UCSD-AML1 (cell line): ENCODE results near the gene SLC7A14.

Experiments used
- DNase-seq: peaks from one replicate; lab custom pipeline; 2025; ENCODE audit not compliant: unreplicated experiment; lab: John Stamatoyannopoulos, UW

SLC7A14 gene

DNA sequence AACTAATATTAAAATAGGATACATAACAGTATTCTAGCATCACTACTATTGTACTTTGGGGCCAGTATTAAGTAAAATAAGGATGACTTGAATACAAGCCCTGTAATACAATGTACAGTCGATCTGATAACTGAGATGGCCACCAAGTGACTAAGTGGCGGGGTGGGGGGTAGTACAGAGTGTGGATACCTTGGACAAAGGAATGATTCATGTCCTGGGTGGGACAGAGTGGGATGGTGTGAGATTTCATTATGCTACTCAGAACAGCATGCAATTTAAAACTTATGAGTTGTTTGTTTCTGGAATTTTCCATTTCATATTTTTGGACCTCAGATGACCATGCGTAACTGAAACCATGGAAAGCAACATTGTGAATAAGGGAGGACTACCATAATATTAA is 46.0 kb downstream of the SLC7A14 start:
- no peak for DNase-seq

DNA sequence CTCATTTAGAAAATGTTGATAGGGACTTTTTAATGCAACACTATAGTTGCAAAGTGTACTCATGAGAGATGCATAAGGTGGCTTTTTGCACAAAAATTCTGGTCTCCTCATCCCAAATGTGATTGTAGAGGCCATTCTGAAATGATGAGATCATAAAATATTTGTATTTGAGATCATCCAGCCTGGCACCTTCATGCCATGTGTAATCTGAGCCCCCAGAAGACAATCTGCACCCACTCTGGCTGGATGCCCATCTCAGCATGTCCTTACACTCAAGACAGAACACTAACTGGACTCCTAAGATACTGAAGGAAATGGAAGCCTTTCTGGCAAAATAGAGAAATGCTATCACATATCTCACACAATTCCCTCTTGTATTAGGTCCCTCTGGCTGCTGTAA is 49.2 kb downstream of the SLC7A14 start:
- no peak for DNase-seq

DNA sequence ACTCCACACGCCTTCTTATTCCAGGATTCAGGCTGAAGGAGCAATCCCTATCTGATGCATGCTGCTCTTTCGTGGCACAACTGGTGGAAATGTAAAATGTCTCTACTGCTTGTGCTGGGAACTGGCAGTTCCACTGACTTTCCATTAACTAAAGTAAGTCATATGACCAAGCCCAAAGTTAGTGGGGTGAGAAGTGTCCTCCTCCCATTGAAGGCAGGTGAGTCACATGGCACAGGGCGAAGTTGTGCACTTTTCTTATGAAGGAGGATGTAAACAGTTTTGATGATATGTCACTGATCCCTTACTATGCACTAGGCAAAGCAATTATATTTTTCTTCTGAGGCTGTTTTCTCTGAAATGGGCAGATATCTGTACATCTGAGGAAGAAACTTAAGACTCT is 51.6 kb downstream of the SLC7A14 start:
- DNase-seq: no peak

DNA sequence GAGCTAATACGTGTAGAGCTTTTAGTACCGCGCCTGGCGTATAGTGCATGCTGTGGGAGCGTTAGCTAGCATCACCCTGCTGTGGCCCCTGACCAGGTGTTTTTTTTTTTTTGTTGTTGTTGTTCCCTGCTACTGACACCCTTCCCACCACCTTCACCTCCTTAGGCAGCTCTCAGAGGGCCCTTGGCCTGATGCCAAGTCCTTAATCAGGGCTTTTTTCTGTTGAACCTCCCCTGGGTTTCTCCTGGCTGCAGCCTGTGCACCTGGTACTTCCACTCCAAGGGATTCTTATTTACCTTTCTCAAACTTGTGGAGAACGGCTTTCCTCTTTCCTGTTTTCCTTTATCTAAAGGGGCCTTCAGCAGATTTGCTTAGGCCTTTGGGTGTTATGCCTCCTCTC is 53.3 kb downstream of the SLC7A14 start:
- no peak for DNase-seq

DNA sequence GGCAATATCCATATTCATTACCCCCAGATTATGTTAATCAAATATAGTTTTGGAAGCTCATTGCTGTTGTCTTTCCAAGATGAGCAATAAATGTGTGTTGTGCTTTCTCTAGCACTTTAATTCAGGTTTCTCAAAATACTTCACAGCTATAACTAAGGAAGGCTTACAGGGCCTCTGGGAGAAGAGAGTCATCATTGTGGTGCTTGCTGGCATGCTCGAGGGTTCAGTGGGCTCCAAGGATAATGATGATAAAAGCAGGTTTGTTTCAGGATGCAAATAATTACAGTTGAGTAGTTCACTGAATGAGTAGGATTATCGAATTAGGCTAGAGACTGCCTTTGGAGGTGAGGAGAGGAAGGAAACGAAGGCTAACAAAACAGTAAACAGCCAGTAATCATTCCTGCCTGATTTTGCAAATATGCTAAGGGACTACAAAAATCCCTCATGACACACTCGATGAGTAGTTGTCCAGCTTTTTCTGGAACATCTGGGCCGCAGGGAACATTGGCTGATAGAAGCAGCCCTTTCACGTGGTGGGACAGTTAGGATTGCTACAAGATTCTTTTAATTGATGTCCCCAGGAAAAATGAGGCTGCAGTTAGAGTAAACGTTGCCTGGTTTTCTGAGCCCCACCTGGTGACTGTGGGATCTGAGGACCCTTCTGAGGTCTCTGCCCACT is 54.1 kb downstream of the SLC7A14 start:
- DNase-seq: no peak

DNA sequence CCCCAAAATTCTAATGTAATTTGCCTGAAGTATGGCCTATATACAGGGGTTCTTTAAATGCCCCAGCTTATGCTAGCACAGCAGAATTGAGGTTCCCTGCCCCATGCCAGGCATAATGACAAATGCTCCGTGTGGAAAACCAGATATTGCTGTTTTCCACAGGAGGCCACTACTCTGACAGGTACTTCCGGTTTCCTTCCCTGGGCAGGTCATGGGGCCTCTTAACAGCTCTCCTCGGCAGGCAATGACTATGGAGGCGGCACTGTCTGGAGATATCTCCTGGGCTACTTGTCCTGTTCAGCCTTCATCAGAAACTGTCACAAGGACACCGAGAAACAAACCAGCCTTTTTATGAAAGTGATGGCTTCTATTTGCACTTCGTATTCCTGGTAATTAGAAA is 54.8 kb downstream of the SLC7A14 start:
- DNase-seq: no peak

DNA sequence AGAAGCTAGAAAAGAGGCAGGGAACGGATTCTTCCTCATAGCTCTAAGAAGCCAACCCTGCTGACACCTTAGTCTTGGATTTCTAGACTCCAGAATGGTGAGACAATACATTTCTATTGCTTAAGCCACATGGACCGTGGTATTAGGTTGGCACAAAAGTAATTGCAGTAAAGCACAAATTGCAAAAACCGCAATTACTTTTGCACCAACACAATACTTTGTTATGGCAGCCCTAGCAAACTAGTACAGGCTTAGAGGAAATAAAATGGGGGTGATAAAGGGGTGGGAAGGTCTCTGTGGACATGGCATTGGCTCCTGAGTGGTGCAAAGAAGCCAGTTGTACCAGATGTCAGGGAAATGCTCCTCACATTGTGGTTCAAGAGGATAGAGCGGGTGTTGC is 56.0 kb downstream of the SLC7A14 start:
- no peak for DNase-seq

DNA sequence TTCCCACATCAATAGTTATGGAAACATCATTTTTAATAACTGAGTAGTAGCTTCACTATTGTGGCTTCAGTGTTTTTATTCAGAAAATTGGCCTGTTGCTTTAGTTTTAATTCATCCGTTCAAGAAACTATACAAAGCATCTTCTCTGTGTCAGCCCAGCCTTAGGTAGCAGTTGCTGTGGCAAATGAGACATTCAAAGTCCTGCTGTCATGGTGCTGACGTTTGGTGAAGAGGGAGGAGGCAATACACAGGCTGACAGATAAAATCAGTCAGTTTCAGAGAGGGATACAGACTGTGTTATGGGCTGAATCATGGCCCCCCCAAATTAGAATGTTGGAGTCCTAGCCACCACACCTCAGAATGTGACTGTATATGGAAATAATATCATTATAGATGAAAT is 56.5 kb downstream of the SLC7A14 start:
- no peak for DNase-seq

DNA sequence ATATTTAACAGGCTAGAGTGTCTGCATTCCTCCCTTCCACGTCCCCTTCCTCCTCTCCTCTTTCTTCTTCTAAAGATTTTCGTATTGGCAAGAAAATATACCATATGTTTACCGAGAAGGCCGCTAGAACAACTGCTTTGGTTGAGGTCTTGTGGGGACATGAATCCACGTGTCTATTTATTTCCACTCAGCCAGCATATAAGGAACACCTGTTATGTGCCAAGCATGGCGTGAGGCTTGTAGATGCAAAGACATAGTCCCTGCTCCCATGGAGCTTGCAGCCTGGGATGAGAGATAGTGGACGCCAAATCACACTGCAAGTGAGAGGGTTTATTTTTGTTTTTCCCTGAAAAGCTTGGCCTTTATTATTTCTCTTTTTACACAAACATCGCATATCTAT is 57.1 kb downstream of the SLC7A14 start:
- DNase-seq: no peak

DNA sequence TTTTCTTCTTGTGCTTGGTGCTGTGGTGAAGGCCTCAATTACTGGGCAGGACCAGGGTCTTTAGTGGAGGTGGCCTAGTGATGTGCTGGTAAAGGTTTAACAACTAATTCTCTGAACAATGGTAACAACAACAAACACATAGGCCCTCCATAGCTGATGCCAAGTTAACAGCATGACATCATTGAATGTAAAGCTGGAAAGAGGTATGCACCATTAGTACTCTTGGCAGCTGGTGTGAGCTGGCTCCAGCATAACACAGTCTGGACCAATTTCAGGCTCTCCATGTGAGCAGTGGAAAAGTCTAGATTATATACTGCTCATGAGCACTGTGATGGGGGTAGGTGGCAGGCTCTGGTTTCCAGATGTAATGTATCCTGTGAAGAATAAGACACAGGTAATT is 61.8 kb downstream of the SLC7A14 start:
- DNase-seq: no peak

DNA sequence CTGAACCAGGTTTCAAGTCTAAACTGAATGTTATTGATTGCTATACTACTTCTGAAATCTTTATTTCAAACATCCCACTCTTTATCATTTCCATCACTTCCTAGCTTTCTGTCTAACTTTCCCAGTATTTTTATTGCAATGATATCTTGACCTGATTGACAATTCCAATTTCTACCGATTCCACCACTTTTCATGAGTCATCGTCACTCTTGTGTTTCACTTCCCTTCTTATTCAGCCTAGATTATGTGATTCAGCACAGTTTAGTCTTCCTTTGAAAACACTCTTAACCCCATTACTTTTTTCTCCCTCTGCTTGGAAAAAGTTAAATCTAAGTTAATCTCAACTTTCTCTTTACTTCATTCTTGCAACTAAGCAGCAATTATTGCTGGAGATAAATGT is 62.6 kb downstream of the SLC7A14 start:
- DNase-seq: no peak

DNA sequence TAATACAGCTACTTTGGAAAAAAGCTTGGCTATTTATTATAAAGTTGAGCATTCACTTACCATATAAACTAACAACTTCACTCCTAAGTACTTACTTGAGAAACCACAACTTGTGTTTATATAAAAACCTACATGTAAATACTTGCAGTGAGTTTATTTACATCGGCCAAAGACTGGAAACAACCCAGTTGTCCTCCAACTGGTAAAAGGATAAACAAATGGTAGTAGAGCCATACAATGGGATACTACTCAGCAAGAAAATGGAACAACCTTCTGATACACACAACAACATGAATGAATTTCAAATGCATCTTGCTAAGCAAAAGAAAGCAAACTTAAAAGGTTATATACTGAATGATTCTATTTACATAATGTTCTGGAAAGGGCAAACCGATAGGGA is 63.7 kb downstream of the SLC7A14 start:
- DNase-seq: no peak

DNA sequence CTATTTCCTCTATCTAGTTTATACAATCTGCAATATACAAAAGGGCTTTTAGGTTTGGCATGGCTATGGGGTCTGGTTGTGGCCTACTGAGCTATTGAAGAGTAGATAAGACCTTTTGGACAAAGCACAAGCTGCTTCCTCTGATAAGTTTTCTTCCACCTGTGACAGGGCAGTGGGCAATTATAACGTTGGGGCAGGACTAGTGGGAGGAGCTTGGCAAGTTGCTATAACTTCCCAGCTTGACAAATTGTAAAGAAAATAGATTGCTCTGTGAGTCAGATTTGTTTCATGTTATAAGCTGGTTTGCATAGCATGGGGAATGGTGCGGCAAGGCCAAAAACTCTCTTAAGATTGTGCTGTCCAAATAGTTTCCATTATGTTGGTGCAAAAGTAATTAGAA is 64.9 kb downstream of the SLC7A14 start:
- DNase-seq: no peak

DNA sequence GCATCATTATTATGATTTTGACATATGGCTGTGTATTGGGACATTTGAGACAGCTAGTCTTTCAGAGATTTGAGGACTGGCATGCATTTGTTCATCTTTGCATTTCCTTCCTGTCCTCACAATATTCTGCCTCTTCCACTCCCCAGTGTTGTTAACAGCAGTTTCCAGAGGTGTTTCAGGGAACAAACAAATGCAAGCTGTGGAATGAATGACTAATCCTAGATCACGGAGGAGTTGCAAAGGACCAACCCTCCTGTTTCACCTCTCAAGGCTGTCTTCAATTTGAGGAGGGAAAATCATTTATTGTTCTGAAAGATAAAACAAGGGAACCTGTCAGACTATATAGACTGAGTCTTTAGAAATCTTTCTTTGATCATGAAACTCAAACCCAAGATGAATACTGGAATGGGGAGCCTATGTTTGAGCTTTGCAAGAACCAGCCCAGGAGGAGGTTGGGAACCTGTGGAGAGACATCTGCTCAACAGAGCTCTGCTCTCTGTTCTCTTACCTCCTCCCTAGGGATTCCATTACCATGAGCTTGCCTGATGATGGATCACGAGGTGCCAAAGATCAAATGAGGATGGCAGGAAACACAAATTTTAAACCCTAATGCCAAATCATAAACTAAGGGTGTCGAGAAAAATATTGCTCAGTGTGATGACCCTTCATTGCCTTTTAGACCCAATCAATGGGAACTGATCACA is 68.5 kb downstream of the SLC7A14 start:
- no peak for DNase-seq

DNA sequence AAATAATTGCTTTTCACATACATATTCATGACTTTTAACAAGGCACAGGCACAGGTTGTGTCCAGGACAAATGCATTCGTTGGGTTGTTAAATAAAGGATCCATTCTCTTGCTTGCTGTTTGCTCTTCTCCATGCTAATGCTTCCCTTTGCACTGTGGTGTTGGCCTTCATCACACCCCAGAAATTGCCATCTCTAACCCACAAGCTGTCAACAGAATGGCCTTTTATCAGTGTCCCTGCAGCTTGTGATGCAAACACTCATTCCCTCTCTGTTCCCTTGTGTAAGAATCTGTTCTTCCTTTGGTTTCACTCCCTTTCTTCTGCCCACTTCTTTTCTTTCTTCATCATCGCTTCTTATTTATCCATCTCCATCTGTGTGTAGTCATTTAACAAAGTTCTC is 72.2 kb downstream of the SLC7A14 start:
- no peak for DNase-seq

DNA sequence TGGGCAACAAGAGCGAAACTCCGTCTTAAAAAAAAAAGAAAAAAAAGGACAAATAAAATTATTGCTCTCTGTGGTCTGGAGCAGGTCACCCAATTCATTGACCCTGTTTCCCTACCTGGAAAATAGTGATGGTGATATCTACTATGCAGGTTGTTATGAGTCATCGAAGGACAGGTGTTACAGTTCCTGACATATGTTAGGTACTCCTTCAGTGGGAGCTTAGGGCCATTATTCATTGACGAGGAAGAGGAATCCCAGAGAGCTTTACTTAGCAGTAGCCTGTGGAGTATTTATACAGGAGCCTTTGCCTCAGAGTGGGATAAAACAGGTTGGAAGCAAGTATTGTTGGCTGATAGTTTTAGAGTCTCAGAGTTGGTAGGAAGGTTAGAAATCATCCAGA is 74.5 kb downstream of the SLC7A14 start:
- no peak for DNase-seq

DNA sequence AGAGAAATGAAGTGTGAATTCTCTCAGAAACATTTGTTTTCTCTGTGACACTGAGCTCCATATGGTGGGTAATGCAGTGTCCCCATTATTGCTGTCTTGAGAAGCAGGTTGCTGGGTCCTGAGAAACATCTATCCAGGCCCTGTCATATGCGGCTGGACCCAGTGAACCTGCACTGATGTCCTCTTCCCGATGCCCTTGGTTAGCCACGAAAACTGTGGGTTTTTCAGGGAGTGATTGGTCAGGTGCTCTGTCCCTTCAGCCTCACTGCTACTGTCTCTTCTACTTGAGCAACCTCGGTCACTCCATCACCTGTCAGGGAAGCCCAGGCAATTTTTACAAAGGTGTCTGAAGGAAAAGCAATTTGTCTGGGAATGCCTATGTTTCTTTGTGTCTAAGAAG is 77.0 kb downstream of the SLC7A14 start:
- no peak for DNase-seq

DNA sequence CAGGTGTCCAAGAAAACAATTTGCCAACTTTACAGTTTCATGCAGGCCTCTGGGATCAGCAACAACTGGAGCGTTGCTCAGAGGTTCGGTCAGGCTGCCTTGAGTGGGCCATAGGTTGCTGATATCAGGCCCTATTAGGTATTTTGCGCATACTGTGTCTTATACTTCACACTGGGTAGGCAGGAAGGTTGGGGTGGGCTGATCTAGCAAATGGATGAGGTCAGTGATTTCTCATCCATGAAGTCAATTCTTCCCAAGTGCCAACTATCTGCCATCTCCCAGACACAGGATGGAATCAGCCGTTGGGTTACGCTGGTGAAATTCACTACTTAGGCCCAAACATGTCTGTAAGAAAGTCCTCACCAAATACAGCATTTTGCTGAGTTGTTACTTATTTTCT is 77.6 kb downstream of the SLC7A14 start:
- DNase-seq: no peak

DNA sequence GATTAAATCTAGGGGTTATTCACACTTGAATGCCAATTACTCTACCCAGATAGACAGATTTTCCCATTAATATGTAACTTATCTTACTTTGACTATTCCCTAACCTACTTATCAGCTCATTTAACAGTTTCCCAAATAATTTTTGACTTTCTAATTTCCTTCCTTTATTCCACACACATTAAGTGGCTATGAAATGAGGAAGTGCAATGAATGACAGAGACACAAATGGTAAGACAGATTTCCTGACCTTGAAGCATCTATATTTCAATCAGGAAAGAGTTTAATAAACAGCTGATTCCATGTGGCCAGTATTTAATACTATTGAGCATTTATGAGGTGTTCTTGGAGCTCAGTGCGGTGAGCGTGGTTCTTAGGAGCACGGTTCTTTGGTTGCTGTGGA is 78.8 kb downstream of the SLC7A14 start:
- no peak for DNase-seq

DNA sequence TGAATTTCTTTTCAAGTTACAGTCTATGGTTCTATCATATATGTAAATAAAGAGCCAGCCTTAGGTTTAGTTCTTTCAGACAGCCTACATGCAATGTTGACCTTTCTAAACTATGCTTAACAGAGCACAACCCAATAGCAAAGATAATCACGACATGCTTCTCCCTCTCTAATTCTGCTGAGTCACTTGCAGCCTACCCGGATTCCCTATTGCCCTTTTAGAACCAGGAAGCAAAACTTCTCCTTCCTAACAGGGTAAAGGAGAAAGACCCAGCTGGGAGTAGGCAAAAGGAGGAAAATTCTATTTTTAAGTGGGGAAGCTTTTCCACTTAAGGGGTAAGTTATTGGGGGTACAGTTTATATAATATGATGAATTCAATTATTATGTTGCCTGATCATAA is 79.3 kb downstream of the SLC7A14 start:
- DNase-seq: no peak

DNA sequence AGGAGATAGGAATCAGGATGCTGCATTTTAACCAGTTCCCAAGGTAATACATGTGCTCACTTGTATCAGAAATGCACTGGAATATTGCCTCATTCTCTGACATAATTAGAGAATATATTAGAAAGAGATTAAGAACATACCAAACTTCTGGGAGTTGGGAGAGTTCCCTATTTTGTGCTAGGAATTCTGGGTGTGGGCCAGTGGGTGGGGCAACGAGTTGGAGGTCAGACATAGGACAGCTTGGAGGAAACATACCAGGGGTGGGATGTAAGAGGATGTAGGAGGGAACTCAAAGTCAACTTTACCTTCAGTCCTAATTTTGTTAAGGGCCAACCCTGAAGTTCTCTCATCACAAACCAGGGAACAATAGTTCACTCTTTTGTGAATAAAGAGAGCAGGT is 83.6 kb downstream of the SLC7A14 start:
- DNase-seq: no peak

DNA sequence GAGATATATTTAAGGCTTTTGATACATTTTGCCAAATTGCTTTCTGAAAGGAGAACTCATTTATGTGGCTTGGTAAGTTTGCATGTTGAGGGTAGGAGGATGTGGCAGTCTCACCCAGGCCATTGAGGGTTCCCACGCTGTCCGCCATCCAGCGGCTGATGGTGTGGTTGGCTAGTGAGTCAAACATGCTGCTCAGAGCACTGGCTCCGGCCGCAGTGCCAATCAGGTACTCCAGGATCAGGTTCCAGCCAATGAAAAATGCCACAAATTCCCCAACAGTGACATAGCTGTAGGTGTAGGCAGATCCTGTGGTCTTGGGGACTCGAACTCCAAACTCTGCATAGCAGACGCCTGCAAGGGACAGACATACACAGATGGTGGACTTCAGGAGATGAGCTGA is 84.9 kb downstream of the SLC7A14 start:
- no peak for DNase-seq

DNA sequence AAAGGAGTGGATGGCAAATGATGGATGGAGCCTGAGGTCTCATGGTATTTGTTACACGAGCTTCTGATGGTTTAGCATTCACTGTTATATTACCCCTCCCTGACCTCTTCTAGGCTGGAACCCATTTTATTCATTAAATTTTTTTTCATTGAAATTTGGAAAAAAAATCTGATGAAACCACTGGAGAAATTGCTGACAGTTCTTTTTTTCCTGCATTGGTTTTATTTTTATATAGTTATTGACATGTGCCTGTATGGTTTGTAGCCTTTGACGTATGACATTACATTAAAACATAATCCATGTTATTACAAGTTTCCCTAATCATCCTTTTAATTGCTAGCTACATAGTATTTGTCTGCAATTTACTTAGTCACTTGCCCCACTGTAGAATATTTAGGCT is 85.4 kb downstream of the SLC7A14 start:
- no peak for DNase-seq
